HG03196 (cell line): ENCODE results near the gene NUDT16L1.
"Not testable (repeated sequence)": the region's sequence is repeated elsewhere in the genome, so short reads cannot be mapped to it uniquely, and the experiment has no call there.

ENCODE experiments used
- ATAC-seq: cut with Tn5 transposase; IDR thresholded peaks from one replicate; pipeline ENCODE4 v1.9.1; 2021; ENCODE audit not compliant: unreplicated experiment

Gene NUDT16L1

GRCh38 chr16:4713663-4714501 is 20.5 kb downstream of the NUDT16L1 start:
- no peak for ATAC-seq

- no peak for ATAC-seq
These were observed 21.6 kb downstream of the NUDT16L1 start for GRCh38 chr16:4714996-4715395.

- no peak for ATAC-seq
These were observed 25.1 kb downstream of the NUDT16L1 start for GRCh38 chr16:4718466-4718865.

GRCh38 chr16:4723071-4723767 is 29.9 kb downstream of the NUDT16L1 start:
- no peak for ATAC-seq

GRCh38 chr16:4724661-4725270 is 31.4 kb downstream of the NUDT16L1 start:
- no peak for ATAC-seq

- ATAC-seq = no peak
These were observed 33.3 kb downstream of the NUDT16L1 start for GRCh38 chr16:4726616-4727015.

- ATAC-seq = no peak
These were observed 35.3 kb downstream of the NUDT16L1 start for GRCh38 chr16:4728676-4729075.

GRCh38 chr16:4729876-4730275 is 36.5 kb downstream of the NUDT16L1 start:
- ATAC-seq = no peak

- no peak for ATAC-seq
These were observed 39.9 kb downstream of the NUDT16L1 start for GRCh38 chr16:4733211-4733742.

GRCh38 chr16:4733747-4734062 is 40.3 kb downstream of the NUDT16L1 start:
- ATAC-seq = peak; percentile 2

GRCh38 chr16:4734063-4734729 is 40.8 kb downstream of the NUDT16L1 start, which contains the start of the genes ANKS3 and DNAAF8:
Gene ANKS3 (minus strand): TSS chr16:4734271. CDS start chr16:4730149, 4,122 bp downstream.
Gene DNAAF8 (plus strand): TSS chr16:4734537. CDS start chr16:4736515, 1,978 bp downstream.
- ATAC-seq = peak; percentile 72

GRCh38 chr16:4734730-4735535 is 41.6 kb downstream of the NUDT16L1 start:
- peak; percentile 51 for ATAC-seq

GRCh38 chr16:4736546-4736945 is 43.2 kb downstream of the NUDT16L1 start:
- no peak for ATAC-seq

- ATAC-seq = no peak
These were observed 44.2 kb downstream of the NUDT16L1 start for GRCh38 chr16:4737545-4737944.

GRCh38 chr16:4738370-4738769 is 45.0 kb downstream of the NUDT16L1 start:
- ATAC-seq = not testable (repeated sequence)

GRCh38 chr16:4743226-4743878 is 50.0 kb downstream of the NUDT16L1 start:
- no peak for ATAC-seq

- no peak for ATAC-seq
These were observed 51.4 kb downstream of the NUDT16L1 start for GRCh38 chr16:4744555-4745273.

GRCh38 chr16:4745274-4745569 is 51.9 kb downstream of the NUDT16L1 start:
- ATAC-seq = no peak
